HepG2 (cell line): Measurements from ENCODE around the gene SEC16A. TPM values are rescaled to one million over a fixed set of nuclear protein-coding genes. Genes with fewer than 3 reads are reported as not detected.

Experiments
- ATAC-seq: fragments of 200-7000 bp; cut with Tn5 transposase; 3 replicates; pipeline ENCODE4 v1.9.1; 2020; ENCODE audit warnings: mild to moderate bottlenecking, moderate library complexity
- BruUV-seq: library from RNA; stranded (reverse); fragments of 400-500 nt; replicated peaks from 2 replicates; lab custom pipeline; 2021; lab: Mats Ljungman, UMichigan
- CTCF ChIA-PET: fragments of 300-600 bp; formaldehyde crosslinking; extraction: SDS; loops from one replicate; lab custom pipeline; 2021; ENCODE audit warnings: low total read pairs, inconsistent platforms, low intra/inter-chr PET ratio; lab: Yijun Ruan, JAX
- POLR2A ChIA-PET: fragments of 350-600 bp; sonication (Branson Sonifier 250); formaldehyde crosslinking; loops from one replicate; lab custom pipeline; 2020; ENCODE audit warnings: antibody characterized with exemption, inconsistent platforms; lab: Yijun Ruan, JAX
- DNase-seq: peaks from one replicate; pipeline ENCODE4 v3.0.0-alpha.2; 2015; ENCODE audit warnings: low spot score
- FAIRE-seq: peaks from 3 replicates; lab custom pipeline; 2011; peaks lifted over from hg19 to GRCh38; lab: Jason Lieb, UNC
- H2AFZ ChIP-seq: one replicate; pipeline ENCODE4 v1.6.1; 2011; ENCODE audit warnings: low read length, inconsistent platforms
- H3K27ac ChIP-seq: fragments of 300-600 bp; 3 replicates; pipeline ENCODE4 v1.8.0; 2011; ENCODE audit warnings: mixed run types, mild to moderate bottlenecking, mixed read lengths, low read length, inconsistent platforms; ENCODE audit not compliant: insufficient read depth; ENCODE audit errors: extremely low read length
- H3K27me3 ChIP-seq, 2 experiments: fragments of 200-600 bp in 1 of 2; 2 replicates in 1 of 2; 3 replicates in 1 of 2; pipeline versions ENCODE4 v1.6.0 to v1.8.0; 2011; ENCODE audit warnings: low read length in 2 of 2, mild to moderate bottlenecking in 2 of 2, moderate library complexity in 2 of 2, inconsistent platforms in 1 of 2; ENCODE audit not compliant: insufficient read depth in 2 of 2, control insufficient read depth in 1 of 2
- H3K36me3 ChIP-seq, 2 experiments: fragments of 200-600 bp in 1 of 2; replicated peaks in 1 of 2; 2 replicates in 1 of 2; 3 replicates in 1 of 2; pipeline versions ENCODE4 v1.5.1 to v1.8.0; 2011; ENCODE audit warnings: low read length in 2 of 2, inconsistent platforms in 1 of 2; ENCODE audit not compliant: insufficient read depth in 2 of 2, control insufficient read depth in 1 of 2
- H3K4me1 ChIP-seq: 2 replicates; pipeline ENCODE4 v1.5.1; 2012; ENCODE audit warnings: low read length, inconsistent platforms; ENCODE audit not compliant: insufficient read depth
- H3K4me2 ChIP-seq: 2 replicates; pipeline ENCODE4 v1.6.0; 2011; ENCODE audit warnings: low read depth, low read length, inconsistent platforms
- H3K4me3 ChIP-seq, 3 experiments: fragments of 200-600 bp in 1 of 3; sonication (generic), shearing (Covaris generic) in 1 of 3; replicated peaks in 1 of 3; 2 replicates each; pipeline ENCODE4 v1.5.1; 2011 to 2016; ENCODE audit warnings: low read length in 3 of 3, inconsistent platforms in 2 of 3, low read depth in 2 of 3, mild to moderate bottlenecking in 2 of 3, control low read depth in 1 of 3, mixed read lengths in 1 of 3; ENCODE audit not compliant: insufficient read depth in 1 of 3
- H3K79me2 ChIP-seq: one replicate; pipeline ENCODE4 v1.6.1; 2011; ENCODE audit warnings: low read length, inconsistent platforms; ENCODE audit not compliant: insufficient read depth
- H3K9ac ChIP-seq: 2 replicates; pipeline ENCODE4 v1.6.0; 2011; ENCODE audit warnings: mild to moderate bottlenecking, low read depth, low read length, inconsistent platforms; ENCODE audit not compliant: insufficient read depth
- H3K9me3 ChIP-seq: 2 replicates; pipeline ENCODE4 v1.5.1; 2012; ENCODE audit warnings: mild to moderate bottlenecking, low read length
- H4K20me1 ChIP-seq: 2 replicates; pipeline ENCODE4 v1.6.0; 2011; ENCODE audit warnings: inconsistent platforms, mild to moderate bottlenecking, low read length, moderate library complexity; ENCODE audit not compliant: insufficient read depth
- ADNP ChIP-seq: sonication (generic); formaldehyde crosslinking; IDR thresholded peaks from 2 replicates; pipeline ENCODE4 v1.4.0; 2020; ENCODE audit warnings: missing genetic modification reagents
- GTF3A ChIP-seq: sonication (generic); formaldehyde crosslinking; conservative IDR thresholded peaks from 2 replicates; pipeline ENCODE4 v1.4.0; 2020; ENCODE audit warnings: mild to moderate bottlenecking, missing genetic modification reagents
- HDAC2 ChIP-seq: sonication (generic); formaldehyde crosslinking; IDR thresholded peaks from 2 replicates; pipeline ENCODE4 v1.4.0; 2020; ENCODE audit warnings: missing genetic modification reagents
- JUN ChIP-seq: sonication (generic); formaldehyde crosslinking; IDR thresholded peaks from 2 replicates; pipeline ENCODE4 v1.4.0; 2020; ENCODE audit warnings: mild to moderate bottlenecking, missing genetic modification reagents
- NR1H2 ChIP-seq: sonication (generic); formaldehyde crosslinking; IDR thresholded peaks from 2 replicates; pipeline ENCODE4 v1.8.1; 2022; ENCODE audit warnings: low read depth, missing genetic modification reagents, borderline replicate concordance
- PREB ChIP-seq: sonication (generic); formaldehyde crosslinking; IDR thresholded peaks from 2 replicates; pipeline ENCODE4 v1.4.0; 2020; ENCODE audit warnings: missing genetic modification reagents
- RELA ChIP-seq: sonication (generic); formaldehyde crosslinking; IDR thresholded peaks from 2 replicates; pipeline ENCODE4 v1.4.0; 2020; ENCODE audit warnings: missing genetic modification reagents
- REPIN1 ChIP-seq: sonication (generic); formaldehyde crosslinking; IDR thresholded peaks from 2 replicates; pipeline ENCODE4 v1.8.0; 2022; ENCODE audit warnings: missing genetic modification reagents, low read depth, mild to moderate bottlenecking, borderline replicate concordance
- SCMH1 ChIP-seq: sonication (generic); formaldehyde crosslinking; IDR thresholded peaks from 2 replicates; pipeline ENCODE4 v1.9.0; 2021; ENCODE audit warnings: missing genetic modification reagents, mild to moderate bottlenecking, borderline replicate concordance
- TOPORS ChIP-seq: sonication (generic); formaldehyde crosslinking; IDR thresholded peaks from 2 replicates; pipeline ENCODE4 v1.8.0; 2023; ENCODE audit warnings: mild to moderate bottlenecking, missing genetic modification reagents
- ZMYM2 ChIP-seq: sonication (generic); formaldehyde crosslinking; IDR thresholded peaks from 2 replicates; pipeline ENCODE4 v1.8.0; 2022; ENCODE audit warnings: mild to moderate bottlenecking, missing genetic modification reagents
- ZNF337 ChIP-seq: sonication (generic); formaldehyde crosslinking; IDR thresholded peaks from 2 replicates; pipeline ENCODE4 v1.5.1; 2020; ENCODE audit warnings: missing genetic modification reagents, low read depth, mild to moderate bottlenecking, borderline replicate concordance
- ZNF460 ChIP-seq: sonication (generic); formaldehyde crosslinking; IDR thresholded peaks from 2 replicates; pipeline ENCODE4 v1.5.1; 2020; ENCODE audit warnings: missing genetic modification reagents, mild to moderate bottlenecking, borderline replicate concordance
- ZNF577 ChIP-seq: sonication (generic); formaldehyde crosslinking; IDR thresholded peaks from 2 replicates; pipeline ENCODE4 v1.4.0; 2020; ENCODE audit warnings: mild to moderate bottlenecking, low read depth, missing genetic modification reagents, borderline replicate concordance
- ZNF607 ChIP-seq: sonication (generic); formaldehyde crosslinking; IDR thresholded peaks from 2 replicates; pipeline ENCODE4 v1.5.1; 2020; ENCODE audit warnings: missing genetic modification reagents, mild to moderate bottlenecking, borderline replicate concordance
- ZNF766 ChIP-seq: sonication (generic); formaldehyde crosslinking; IDR thresholded peaks from 2 replicates; pipeline ENCODE4 v1.5.0; 2020; ENCODE audit warnings: missing genetic modification reagents, borderline replicate concordance
- ZNF770 ChIP-seq: sonication (generic); formaldehyde crosslinking; IDR thresholded peaks from 2 replicates; pipeline ENCODE4 v1.5.0; 2020; ENCODE audit warnings: mild to moderate bottlenecking, missing genetic modification reagents
- ZNF775 ChIP-seq: sonication (generic); formaldehyde crosslinking; IDR thresholded peaks from 2 replicates; pipeline ENCODE4 v1.4.0; 2020; ENCODE audit warnings: missing genetic modification reagents, mild to moderate bottlenecking, moderate library complexity, borderline replicate concordance
- WGBS: methylation state at CpG from one replicate; pipeline ENCODE4 v1.1.6; 2017; ENCODE audit warnings: low lambda C conversion rate; 5-methylcytosine and 5-hydroxymethylcytosine counted together
- in situ Hi-C: cut with HindIII; loops from 2 replicates; pipeline ENCODE4 v1.10.0; 2017; ENCODE audit warnings: low pct_unique_long_range_greater_than_20kb; ENCODE audit not compliant: extremely low pct_ligation_motif_present
- intact Hi-C: fragments of 100-400 bp; cut with micrococcal nuclease; formaldehyde crosslinking; loops from one replicate; pipeline ENCODE4 v1.10.0; 2022; ENCODE audit not compliant: unreplicated experiment
- polyA plus RNA-seq, 8 experiments: library from polyadenylated mRNA; depleted of rRNA in 3 of 8; stranded (reverse) in 7 of 8; unstranded in 1 of 8; fragments of >200 nt; fragmentation: Illumina TruSeq in 4 of 8; extraction: Trizol in 4 of 8; gene quantifications; 2 replicates each; pipeline versions ENCODE4 v1.2.1 to v1.2.3, GENCODE V29; 2011 to 2016; ENCODE audit warnings: low read depth in 4 of 8, missing spikeins in 1 of 8, mixed read lengths in 1 of 8; ENCODE audit not compliant: insufficient read depth in 1 of 8
- total RNA-seq, 5 experiments: library from RNA; depleted of rRNA; stranded (reverse); fragments of >200 nt; fragmentation: Illumina TruSeq; extraction: Trizol; gene quantifications; 2 replicates each; pipeline ENCODE4 v1.2.3, GENCODE V29; 2016; ENCODE audit warnings: low read depth in 1 of 5

SEC16A gene
- total and polyA plus RNA-seq, 2 of the 13 experiments (the other 11 are each of a cell fraction or from before 2014, with no cell fraction given), result 15.9 to 18.9 TPM

- TF ChIP-seq ZNF770 (CRISPR knock-in tag), result no peak
- TF ChIP-seq ZNF337 (CRISPR knock-in tag), result no peak
- TF ChIP-seq ZNF577, result no peak
These were observed 65.9 kb downstream of the SEC16A start (continued) for GRCh38 chr9:136416914-136417313.

GRCh38 chr9:136416427-136416826 is 66.4 kb downstream of the SEC16A start:
- BruUV-seq, result no TSS peak
- in situ Hi-C loops (no loop called here), intact Hi-C loops (no loop called here)
- FAIRE-seq (no peak), DNase-seq (no peak), ATAC-seq (no peak)
- ChIA-PET POLR2A (no interaction called here), CTCF (no interaction called here)
- Histone ChIP-seq H3K36me3 (peaks cover 40 to 72% of the 10 kb centered on the region in 2 experiments), H3K27me3 (no peaks in the 10 kb centered on the region; a peak in 1 of 5 replicates), H3K4me2 (no peak overlapping the region), H3K79me2 (peaks cover 23% of the 10 kb centered on the region), H3K4me3 (no peak overlapping the region), H3K9ac (no peak overlapping the region), H3K27ac (no peak overlapping the region), H4K20me1 (peaks cover 6% of the 10 kb centered on the region), H3K4me1 (peaks cover 15% of the 10 kb centered on the region), H2AFZ (no peak overlapping the region), H3K9me3 (no peaks in the 10 kb centered on the region)
- WGBS, result 99% methylated on average over 8 of the region's 8 CpGs
- TF ChIP-seq PREB (CRISPR knock-in tag), result no peak
- no peak for TF ChIP-seq TOPORS
- TF ChIP-seq ZNF460 (CRISPR knock-in tag), result no peak
- no peak for TF ChIP-seq RELA
- TF ChIP-seq NR1H2 (CRISPR knock-in tag), result no peak
- TF ChIP-seq SCMH1 (CRISPR knock-in tag), result no peak
- TF ChIP-seq ZNF607 (CRISPR knock-in tag), result no peak
- TF ChIP-seq HDAC2 (CRISPR knock-in tag), result no peak
- TF ChIP-seq ZNF775, result no peak
- TF ChIP-seq JUN, result no peak
- TF ChIP-seq ZNF766, result no peak
- TF ChIP-seq ZMYM2 (CRISPR knock-in tag), result no peak
- TF ChIP-seq REPIN1 (CRISPR knock-in tag), result no peak
- no peak for TF ChIP-seq GTF3A (CRISPR knock-in tag)
- no peak for TF ChIP-seq ADNP
